Measurements from ENCODE around the gene AP4M1.

Gene AP4M1

GRCh38 chr7:100101016-100101862 is at the start of gene AP4M1, which contains the start of gene MCM7:
Gene AP4M1 (plus strand): TSS chr7:100101643. CDS start chr7:100101715, 72 bp downstream.
Gene MCM7 (minus strand): TSS chr7:100101397. CDS start chr7:100101294, 103 bp downstream.
- Histone ChIP-seq H3K4me1 (ENCODE audit: control insufficient read depth, insufficient read depth, low read length) (no peaks in the 10 kb centered on the region), H3K27ac (ENCODE audit: extremely low read depth, low read depth, low read length) (peak within 1 kb of the TSS; percentile 99), H3K9me3 (ENCODE audit: control insufficient read depth, insufficient read depth, low read depth, low read length) (no peaks in the 10 kb centered on the region), H3K36me3 (ENCODE audit: control insufficient read depth in 2 of 2, insufficient read depth in 1 of 2, low read length in 2 of 2) (peaks cover 44 to 64% of the 10 kb centered on the region in 2 experiments), H3K4me3 (ENCODE audit: low read depth, low read length) (peak within 1 kb of the TSS; percentile 95)
- ChIA-PET POLR2A (interaction anchor here (0.6 to 4.4 kb wide), 22 partner anchors 9 to 605 kb away, joined by 3 to 115 read pairs (median 5); partner anchors contain the start of genes CNPY4, COPS6, FBXO24 and LAMTOR4), CTCF (interaction anchor here (0.5 to 1.7 kb wide), 6 partner anchors 11 to 187 kb away, joined by 3 to 7 read pairs (median 3); no protein-coding TSS in a partner anchor)
- TF ChIP-seq FEZF1 (tag by site-specific recombination; IDR thresholded peaks at IDR 0.05) (peak; percentile 14; the same call in 1 of the 2 replicates), ZNF292 (tag by site-specific recombination; IDR thresholded peaks at IDR 0.05; ENCODE audit: borderline replicate concordance, low read depth) (no peak), ZNF677 (tag by site-specific recombination; IDR thresholded peaks at IDR 0.05) (no peak), ZFP3 (tag by site-specific recombination; IDR thresholded peaks at IDR 0.05; ENCODE audit: low read depth) (no peak), ZNF404 (tag by site-specific recombination; IDR thresholded peaks at IDR 0.05) (no peak), TSHZ1 (tag by site-specific recombination; IDR thresholded peaks at IDR 0.05; ENCODE audit: borderline replicate concordance) (peak; percentile 96; the same call in 1 of the 2 replicates), ZNF391 (tag by site-specific recombination; IDR thresholded peaks at IDR 0.05; ENCODE audit: borderline replicate concordance, low read depth) (0 out of 2 replicates have a peak, but pooled peaks have one; percentile 36), ZNF366 (tag by site-specific recombination; conservative IDR thresholded peaks at IDR 0.05) (0 out of 2 replicates have a peak, but pooled peaks have one; percentile 12), KLF9 (tag by site-specific recombination; IDR thresholded peaks at IDR 0.05; ENCODE audit: low read depth) (no peak), ZNF623 (tag by site-specific recombination; IDR thresholded peaks at IDR 0.05) (no peak; the same call in 1 of the 2 replicates), ZBTB1 (tag by site-specific recombination; IDR thresholded peaks at IDR 0.05) (no peak), ZNF221 (tag by site-specific recombination; IDR thresholded peaks at IDR 0.05; ENCODE audit: borderline replicate concordance) (no peak), GLIS1 (tag by site-specific recombination; IDR thresholded peaks at IDR 0.05) (no peak), ZBTB20 (tag by site-specific recombination; IDR thresholded peaks at IDR 0.05) (peak; percentile 54; the same call in 1 of the 2 replicates), ZNF664 (tag by site-specific recombination; IDR thresholded peaks at IDR 0.05) (no peak), ZNF350 (tag by site-specific recombination; IDR thresholded peaks at IDR 0.05) (no peak), ZNF501 (tag by site-specific recombination; IDR thresholded peaks at IDR 0.05) (peak; percentile 84), IKZF3 (tag by site-specific recombination; IDR thresholded peaks at IDR 0.05) (no peak), ZNF26 (tag by site-specific recombination; IDR thresholded peaks at IDR 0.05) (no peak), ZNF48 (tag by site-specific recombination; IDR thresholded peaks at IDR 0.05) (no peak), ZNF394 (tag by site-specific recombination; IDR thresholded peaks at IDR 0.05; ENCODE audit: borderline replicate concordance) (peak; percentile 50; the same call in 1 of the 2 replicates), HOXA7 (CRISPR knock-in tag; IDR thresholded peaks at IDR 0.05; ENCODE audit: borderline replicate concordance) (no peak), ZNF548 (tag by site-specific recombination; IDR thresholded peaks at IDR 0.05) (no peak)
- TF ChIP-seq, protein P1, sequence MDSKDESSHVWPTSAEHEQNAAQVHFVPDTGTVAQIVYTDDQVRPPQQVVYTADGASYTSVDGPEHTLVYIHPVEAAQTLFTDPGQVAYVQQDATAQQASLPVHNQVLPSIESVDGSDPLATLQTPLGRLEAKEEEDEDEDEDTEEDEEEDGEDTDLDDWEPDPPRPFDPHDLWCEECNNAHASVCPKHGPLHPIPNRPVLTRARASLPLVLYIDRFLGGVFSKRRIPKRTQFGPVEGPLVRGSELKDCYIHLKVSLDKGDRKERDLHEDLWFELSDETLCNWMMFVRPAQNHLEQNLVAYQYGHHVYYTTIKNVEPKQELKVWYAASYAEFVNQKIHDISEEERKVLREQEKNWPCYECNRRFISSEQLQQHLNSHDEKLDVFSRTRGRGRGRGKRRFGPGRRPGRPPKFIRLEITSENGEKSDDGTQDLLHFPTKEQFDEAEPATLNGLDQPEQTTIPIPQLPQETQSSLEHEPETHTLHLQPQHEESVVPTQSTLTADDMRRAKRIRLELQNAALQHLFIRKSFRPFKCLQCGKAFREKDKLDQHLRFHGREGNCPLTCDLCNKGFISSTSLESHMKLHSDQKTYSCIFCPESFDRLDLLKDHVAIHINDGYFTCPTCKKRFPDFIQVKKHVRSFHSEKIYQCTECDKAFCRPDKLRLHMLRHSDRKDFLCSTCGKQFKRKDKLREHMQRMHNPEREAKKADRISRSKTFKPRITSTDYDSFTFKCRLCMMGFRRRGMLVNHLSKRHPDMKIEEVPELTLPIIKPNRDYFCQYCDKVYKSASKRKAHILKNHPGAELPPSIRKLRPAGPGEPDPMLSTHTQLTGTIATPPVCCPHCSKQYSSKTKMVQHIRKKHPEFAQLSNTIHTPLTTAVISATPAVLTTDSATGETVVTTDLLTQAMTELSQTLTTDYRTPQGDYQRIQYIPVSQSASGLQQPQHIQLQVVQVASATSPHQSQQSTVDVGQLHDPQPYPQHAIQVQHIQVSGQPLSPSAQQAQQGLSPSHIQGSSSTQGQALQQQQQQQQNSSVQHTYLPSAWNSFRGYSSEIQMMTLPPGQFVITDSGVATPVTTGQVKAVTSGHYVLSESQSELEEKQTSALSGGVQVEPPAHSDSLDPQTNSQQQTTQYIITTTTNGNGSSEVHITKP (tag by site-specific recombination; IDR thresholded peaks at IDR 0.05) = no peak
- TF ChIP-seq, protein P2, sequence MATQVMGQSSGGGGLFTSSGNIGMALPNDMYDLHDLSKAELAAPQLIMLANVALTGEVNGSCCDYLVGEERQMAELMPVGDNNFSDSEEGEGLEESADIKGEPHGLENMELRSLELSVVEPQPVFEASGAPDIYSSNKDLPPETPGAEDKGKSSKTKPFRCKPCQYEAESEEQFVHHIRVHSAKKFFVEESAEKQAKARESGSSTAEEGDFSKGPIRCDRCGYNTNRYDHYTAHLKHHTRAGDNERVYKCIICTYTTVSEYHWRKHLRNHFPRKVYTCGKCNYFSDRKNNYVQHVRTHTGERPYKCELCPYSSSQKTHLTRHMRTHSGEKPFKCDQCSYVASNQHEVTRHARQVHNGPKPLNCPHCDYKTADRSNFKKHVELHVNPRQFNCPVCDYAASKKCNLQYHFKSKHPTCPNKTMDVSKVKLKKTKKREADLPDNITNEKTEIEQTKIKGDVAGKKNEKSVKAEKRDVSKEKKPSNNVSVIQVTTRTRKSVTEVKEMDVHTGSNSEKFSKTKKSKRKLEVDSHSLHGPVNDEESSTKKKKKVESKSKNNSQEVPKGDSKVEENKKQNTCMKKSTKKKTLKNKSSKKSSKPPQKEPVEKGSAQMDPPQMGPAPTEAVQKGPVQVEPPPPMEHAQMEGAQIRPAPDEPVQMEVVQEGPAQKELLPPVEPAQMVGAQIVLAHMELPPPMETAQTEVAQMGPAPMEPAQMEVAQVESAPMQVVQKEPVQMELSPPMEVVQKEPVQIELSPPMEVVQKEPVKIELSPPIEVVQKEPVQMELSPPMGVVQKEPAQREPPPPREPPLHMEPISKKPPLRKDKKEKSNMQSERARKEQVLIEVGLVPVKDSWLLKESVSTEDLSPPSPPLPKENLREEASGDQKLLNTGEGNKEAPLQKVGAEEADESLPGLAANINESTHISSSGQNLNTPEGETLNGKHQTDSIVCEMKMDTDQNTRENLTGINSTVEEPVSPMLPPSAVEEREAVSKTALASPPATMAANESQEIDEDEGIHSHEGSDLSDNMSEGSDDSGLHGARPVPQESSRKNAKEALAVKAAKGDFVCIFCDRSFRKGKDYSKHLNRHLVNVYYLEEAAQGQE (tag by site-specific recombination; IDR thresholded peaks at IDR 0.05) = no peak
